C4-2B (cell line): ENCODE results near the gene COMT.
"Not testable (repeated sequence)": the region's sequence is repeated elsewhere in the genome, so short reads cannot be mapped to it uniquely, and the experiment has no call there.

Experiments used
- H3K27ac ChIP-seq: fragments of 450-650 bp; 2 replicates; pipeline ENCODE4 v1.5.1; 2017
- ZFX ChIP-seq: fragments of 450-650 bp; IDR thresholded peaks from 2 replicates; pipeline ENCODE4 v1.6.1; 2017
- TF ChIP-seq, protein P1 (sequence below): fragments of 450-650 bp; conservative IDR thresholded peaks from 2 replicates; pipeline ENCODE4 v1.5.1; 2017; ENCODE audit warnings: mild to moderate bottlenecking

Gene COMT

DNA sequence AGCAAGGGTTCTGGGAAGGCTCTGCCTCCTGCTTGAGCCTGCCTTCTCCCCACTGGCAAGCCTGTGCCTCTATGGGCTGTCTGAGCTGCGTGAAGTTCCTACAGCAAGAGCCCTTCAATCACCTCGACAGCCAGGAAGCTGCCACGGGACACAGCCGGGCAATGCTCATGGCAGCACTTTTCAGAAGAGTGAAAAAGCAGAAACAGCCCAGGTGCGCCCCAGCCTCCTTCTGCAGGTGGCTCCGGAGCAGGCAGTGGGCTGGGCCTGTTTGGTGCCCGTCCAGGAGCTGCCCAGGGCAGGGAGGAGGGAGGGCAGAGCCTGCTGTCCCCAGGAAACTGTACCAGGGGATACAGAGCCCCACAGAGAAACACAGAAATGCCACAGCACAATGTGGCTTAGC, 24.6 kb upstream of the COMT start:
- TF ChIP-seq, protein P1, sequence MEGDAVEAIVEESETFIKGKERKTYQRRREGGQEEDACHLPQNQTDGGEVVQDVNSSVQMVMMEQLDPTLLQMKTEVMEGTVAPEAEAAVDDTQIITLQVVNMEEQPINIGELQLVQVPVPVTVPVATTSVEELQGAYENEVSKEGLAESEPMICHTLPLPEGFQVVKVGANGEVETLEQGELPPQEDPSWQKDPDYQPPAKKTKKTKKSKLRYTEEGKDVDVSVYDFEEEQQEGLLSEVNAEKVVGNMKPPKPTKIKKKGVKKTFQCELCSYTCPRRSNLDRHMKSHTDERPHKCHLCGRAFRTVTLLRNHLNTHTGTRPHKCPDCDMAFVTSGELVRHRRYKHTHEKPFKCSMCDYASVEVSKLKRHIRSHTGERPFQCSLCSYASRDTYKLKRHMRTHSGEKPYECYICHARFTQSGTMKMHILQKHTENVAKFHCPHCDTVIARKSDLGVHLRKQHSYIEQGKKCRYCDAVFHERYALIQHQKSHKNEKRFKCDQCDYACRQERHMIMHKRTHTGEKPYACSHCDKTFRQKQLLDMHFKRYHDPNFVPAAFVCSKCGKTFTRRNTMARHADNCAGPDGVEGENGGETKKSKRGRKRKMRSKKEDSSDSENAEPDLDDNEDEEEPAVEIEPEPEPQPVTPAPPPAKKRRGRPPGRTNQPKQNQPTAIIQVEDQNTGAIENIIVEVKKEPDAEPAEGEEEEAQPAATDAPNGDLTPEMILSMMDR, result no peak
- no peak for TF ChIP-seq ZFX
- H3K27ac ChIP-seq, result no peak overlapping the region

DNA sequence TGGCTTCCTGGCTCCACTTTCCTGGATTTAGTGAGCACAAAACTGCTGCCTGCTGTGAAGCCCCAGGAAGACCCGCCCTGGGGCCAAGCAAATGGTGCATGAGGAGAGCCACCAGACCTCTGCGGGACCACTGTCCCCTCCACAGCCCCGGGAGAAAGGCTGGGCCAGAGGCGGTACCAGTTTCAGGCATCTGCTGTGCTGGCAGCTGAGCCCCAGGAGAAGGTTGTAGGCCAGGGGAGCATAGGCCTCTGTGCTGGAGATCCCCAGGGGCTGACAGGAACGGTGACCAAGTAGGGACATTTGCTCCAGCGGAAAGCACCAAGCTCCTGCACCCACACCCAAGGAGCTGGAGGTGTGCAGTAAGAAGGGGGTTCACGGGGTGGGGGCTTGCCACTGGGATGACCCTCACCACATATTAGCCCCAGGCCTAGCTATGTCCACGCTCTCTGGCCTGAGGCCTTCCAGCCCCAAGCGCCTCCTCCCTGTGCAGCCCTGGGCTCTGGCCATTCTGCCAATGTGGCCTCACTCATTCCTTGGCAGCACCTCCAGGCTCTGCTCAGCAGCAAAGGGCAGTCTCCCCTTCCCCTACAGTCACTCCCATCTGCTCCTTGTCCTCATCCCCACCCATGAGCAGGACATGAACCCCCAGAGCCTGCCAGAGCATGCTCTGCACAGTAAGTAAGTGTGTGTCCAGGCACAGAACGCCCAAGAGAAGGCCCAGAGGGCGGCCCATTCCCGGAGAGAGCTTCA, 24.0 kb upstream of the COMT start:
- no peak overlapping the region for H3K27ac ChIP-seq
- TF ChIP-seq ZFX, result no peak
- TF ChIP-seq, protein P1, result no peak

DNA sequence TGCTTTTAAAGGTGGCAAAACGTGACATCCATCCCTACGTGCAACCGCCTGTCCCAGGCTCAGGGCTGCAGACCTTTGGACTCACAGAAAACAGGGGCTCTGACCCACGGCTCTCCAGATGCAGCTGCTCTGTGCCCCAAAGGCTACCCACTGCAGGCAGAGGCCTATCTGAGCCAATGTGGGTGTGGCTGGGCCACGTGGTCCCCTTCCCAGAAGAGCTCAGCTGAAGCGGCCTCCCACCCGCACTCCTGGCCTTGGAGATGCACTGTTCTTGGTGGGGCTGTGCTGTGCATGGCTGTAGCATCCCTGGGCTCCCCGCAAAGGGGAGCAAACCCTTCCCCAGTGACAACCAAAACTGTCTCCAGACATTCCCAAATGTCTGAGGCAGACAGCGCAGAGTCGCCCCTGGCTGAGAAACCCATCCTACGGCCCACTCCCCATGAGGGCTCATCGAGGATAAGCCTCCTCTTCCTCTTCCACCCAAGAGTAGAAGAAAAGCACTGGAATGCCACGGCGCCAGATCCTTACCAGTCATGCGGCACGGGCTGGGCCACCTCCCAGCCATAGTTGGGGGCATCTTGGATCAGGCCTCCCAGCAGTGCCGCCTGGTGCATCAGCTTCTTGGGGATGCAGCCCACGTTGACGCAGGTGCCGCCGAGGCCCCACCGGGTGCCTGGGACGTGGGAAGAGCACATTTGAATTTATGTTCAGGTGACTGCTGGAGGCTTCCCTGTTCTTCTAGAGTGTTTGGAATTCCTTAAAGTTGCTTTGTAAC, 23.1 kb upstream of the COMT start:
- H3K27ac ChIP-seq, result no peak overlapping the region
- TF ChIP-seq ZFX, result no peak
- TF ChIP-seq, protein P1, result no peak

DNA sequence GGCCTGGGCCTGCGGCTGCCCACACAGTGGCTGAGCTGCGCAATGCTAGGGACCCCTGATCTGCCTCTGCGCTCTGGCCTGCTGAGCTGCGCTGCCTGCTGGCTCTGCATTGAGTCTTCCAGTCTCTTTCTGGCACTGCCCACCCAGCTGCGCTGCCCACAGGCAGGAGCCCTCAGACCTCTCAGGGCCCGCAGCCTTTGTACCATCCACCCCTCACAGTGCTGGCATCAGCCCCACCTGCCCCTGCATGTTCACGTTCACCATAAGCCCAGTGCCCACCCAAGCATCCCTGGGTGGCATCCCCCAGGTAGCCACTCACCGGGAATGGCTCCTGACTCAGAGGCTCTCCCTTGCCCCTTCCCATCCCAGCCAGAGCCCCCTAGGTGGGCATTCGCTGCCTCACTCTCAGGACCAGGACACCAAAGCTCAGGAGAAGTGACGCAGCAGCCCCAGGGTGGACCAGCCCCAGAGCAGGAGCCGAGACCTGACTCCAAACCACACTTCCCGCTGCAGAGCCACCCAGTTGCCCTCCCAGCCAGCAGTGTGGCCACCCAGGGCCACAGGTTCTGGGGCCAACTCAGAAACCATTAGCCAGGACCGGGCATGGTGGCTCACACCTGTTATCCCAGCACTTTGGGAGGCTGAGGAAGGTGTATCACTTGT, 21.7 kb upstream of the COMT start:
- no peak overlapping the region for H3K27ac ChIP-seq
- TF ChIP-seq, protein P1, result no peak
- TF ChIP-seq ZFX, result no peak

DNA sequence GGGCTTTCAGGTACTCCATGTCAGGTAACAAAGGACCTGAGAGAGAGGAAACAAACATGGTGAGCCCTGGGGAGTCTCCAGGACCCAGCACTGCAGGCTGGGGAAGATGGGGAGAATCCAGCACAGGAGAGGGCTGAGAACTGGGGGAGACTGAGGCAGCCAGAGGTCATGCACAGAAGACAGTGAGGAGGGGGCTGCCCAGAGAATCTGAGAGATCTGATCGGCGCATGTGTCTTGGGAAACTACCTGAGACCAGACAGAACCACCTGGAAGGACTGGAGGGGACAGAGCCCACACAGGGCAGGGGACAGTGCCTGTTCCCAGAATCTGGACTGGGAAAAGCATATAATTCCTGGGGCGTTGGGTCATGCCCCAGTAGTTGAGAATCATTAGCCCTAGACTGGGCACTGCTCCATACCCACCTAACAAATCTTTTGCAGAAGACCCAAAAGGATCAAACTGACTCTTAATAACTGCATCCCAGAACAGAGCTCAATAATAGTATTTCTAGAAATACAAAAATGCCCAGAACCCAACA, 20.0 kb upstream of the COMT start:
- H3K27ac ChIP-seq, result no peak overlapping the region
- TF ChIP-seq, protein P1, result no peak
- TF ChIP-seq ZFX, result no peak

DNA sequence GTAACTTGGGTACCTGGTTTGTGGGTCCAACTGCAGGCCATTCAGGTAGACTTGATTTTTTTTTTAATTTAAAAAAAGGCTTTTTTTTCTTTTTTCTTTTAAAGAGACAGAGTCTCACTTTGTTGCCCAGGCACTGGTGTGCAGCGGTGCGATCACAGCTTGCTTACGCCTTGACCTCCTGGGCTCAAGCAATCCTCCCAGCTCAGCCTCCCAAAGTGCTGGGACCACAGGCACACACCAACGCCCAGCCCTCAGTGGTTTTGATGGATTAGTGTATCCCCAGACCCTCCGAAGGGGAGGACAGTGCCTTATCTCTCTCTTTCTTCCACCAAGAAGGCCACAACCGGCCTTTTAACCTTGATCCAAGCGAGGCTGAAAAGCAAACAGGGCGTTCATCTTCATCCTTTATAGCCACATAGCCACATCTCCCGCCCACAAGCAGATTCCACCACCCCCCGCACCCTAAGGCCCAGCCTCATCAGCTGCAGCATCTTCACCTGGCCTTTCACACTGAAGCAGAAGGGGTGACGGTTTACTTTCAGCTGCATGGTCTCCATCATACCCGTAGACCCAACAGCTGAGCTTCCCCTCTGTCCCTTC, 17.6 kb upstream of the COMT start:
- no peak for TF ChIP-seq ZFX
- TF ChIP-seq, protein P1, result no peak
- H3K27ac ChIP-seq, result no peak overlapping the region

DNA sequence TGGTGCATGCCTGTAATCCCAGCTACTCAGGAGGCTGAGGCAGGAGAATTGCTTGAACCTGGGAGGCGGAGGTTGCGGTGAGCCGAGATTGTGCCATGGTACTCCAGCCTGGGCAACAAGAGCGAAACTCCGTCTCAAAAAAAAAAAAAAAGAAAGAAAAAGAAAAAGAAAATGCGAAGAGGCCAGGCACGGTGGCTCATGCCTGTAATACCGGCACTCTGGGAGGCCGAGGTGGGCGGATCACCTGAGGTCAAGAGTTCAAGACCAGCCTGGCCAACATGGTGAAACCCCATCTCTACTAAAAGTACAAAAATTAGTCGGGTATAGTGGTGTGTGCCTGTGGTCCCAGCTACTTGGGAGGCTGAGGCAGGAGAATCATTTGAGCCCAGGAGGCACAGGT, 15.5 kb upstream of the COMT start:
- H3K27ac ChIP-seq, result not testable (repeated sequence)
